ENCODE measurements around the gene THSD7B. TPM values are rescaled to one million over a fixed set of nuclear protein-coding genes. Genes with fewer than 3 reads are reported as not detected.

THSD7B gene
- total RNA-seq, 1 experiment from 2014 or later, result 6.9 TPM

- H3K4me3 ChIP-seq (ENCODE audit: low read depth, low read length), result no peak overlapping the region
- Mint-ChIP-seq H3K4me3 (ENCODE audit: unreplicated experiment) (no peak overlapping the region), H3K27me3 (ENCODE audit: insufficient read depth, unreplicated experiment) (no peaks in the 10 kb centered on the region), H3K9me3 (ENCODE audit: unreplicated experiment) (no peaks in the 10 kb centered on the region), H3K4me1 (ENCODE audit: low read depth, unreplicated experiment) (peaks cover 6% of the 10 kb centered on the region), H3K36me3 (ENCODE audit: insufficient read depth, unreplicated experiment) (no peaks in the 10 kb centered on the region), H3K27ac (ENCODE audit: unreplicated experiment) (no peak overlapping the region)
- CTCF ChIA-PET, result no interaction called here
- no peaks in the 10 kb centered on the region for H3K36me3 ChIP-seq (ENCODE audit: control insufficient read depth, insufficient read depth, low read length)
- intact Hi-C loops (cut with micrococcal nuclease; ENCODE audit: unreplicated experiment), result no loop called here
- DNase-seq, result no peak
- TF ChIP-seq CTCF (IDR thresholded peaks at IDR 0.05; ENCODE audit: insufficient read depth in 1 of 2, low read depth in 1 of 2, low read length in 1 of 2, severe bottlenecking in 1 of 2, unreplicated experiment in 1 of 2), result no peak
- no peaks in the 10 kb centered on the region for H3K27me3 ChIP-seq (replicated peaks; ENCODE audit: control insufficient read depth, insufficient read depth, low read length)
- H3K4me1 ChIP-seq, result peaks cover 8% of the 10 kb centered on the region
- H3K9me3 ChIP-seq, result no peaks in the 10 kb centered on the region
- POLR2A ChIA-PET, result no interaction called here
- BruUV-seq (replicated peaks), result no TSS peak
Observed at GRCh38 chr2:137009953-137010352, 244.6 kb downstream of the THSD7B start.

GRCh38 chr2:137020452-137021196 is 255.3 kb downstream of the THSD7B start:
- Mint-ChIP-seq H3K4me1 (ENCODE audit: low read depth, unreplicated experiment) (peaks cover 16% of the 10 kb centered on the region), H3K4me3 (ENCODE audit: unreplicated experiment) (no peak overlapping the region), H3K27ac (ENCODE audit: unreplicated experiment) (no peak overlapping the region), H3K9me3 (ENCODE audit: unreplicated experiment) (no peaks in the 10 kb centered on the region), H3K36me3 (ENCODE audit: insufficient read depth, unreplicated experiment) (no peaks in the 10 kb centered on the region), H3K27me3 (ENCODE audit: insufficient read depth, unreplicated experiment) (peaks cover 2% of the 10 kb centered on the region)
- no peak for TF ChIP-seq CTCF (IDR thresholded peaks at IDR 0.05; ENCODE audit: insufficient read depth in 1 of 2, low read depth in 1 of 2, low read length in 1 of 2, severe bottlenecking in 1 of 2, unreplicated experiment in 1 of 2)
- POLR2A ChIA-PET, result no interaction called here
- no peaks in the 10 kb centered on the region for H3K9me3 ChIP-seq
- no TSS peak for BruUV-seq (replicated peaks)
- no peaks in the 10 kb centered on the region for H3K27me3 ChIP-seq (replicated peaks; ENCODE audit: control insufficient read depth, insufficient read depth, low read length)
- H3K4me3 ChIP-seq (ENCODE audit: low read depth, low read length), result no peak overlapping the region
- no peak for DNase-seq
- H3K4me1 ChIP-seq, result peaks cover 15% of the 10 kb centered on the region
- CTCF ChIA-PET, result no interaction called here
- H3K36me3 ChIP-seq (ENCODE audit: control insufficient read depth, insufficient read depth, low read length), result no peaks in the 10 kb centered on the region
- intact Hi-C loops (cut with micrococcal nuclease; ENCODE audit: unreplicated experiment), result no loop called here

GRCh38 chr2:137021763-137022162 is 256.4 kb downstream of the THSD7B start:
- H3K4me3 Mint-ChIP-seq (ENCODE audit: unreplicated experiment), result no peak overlapping the region
- intact Hi-C loops (cut with micrococcal nuclease; ENCODE audit: unreplicated experiment), result no loop called here
- peaks cover 2% of the 10 kb centered on the region for H3K27me3 Mint-ChIP-seq (ENCODE audit: insufficient read depth, unreplicated experiment)
- H3K27ac Mint-ChIP-seq (ENCODE audit: unreplicated experiment), result no peak overlapping the region
- no peak overlapping the region for H3K4me3 ChIP-seq (ENCODE audit: low read depth, low read length)
- no peaks in the 10 kb centered on the region for H3K36me3 ChIP-seq (ENCODE audit: control insufficient read depth, insufficient read depth, low read length)
- H3K4me1 ChIP-seq, result 0 out of 2 replicates have a peak, but pooled peaks cover 5% of the 10 kb centered on the region
- TF ChIP-seq CTCF (IDR thresholded peaks at IDR 0.05; ENCODE audit: insufficient read depth in 1 of 2, low read depth in 1 of 2, low read length in 1 of 2, severe bottlenecking in 1 of 2, unreplicated experiment in 1 of 2), result no peak
- H3K36me3 Mint-ChIP-seq (ENCODE audit: insufficient read depth, unreplicated experiment), result no peaks in the 10 kb centered on the region
- ChIA-PET CTCF (no interaction called here), POLR2A (no interaction called here)
- no TSS peak for BruUV-seq (replicated peaks)
- H3K4me1 Mint-ChIP-seq (ENCODE audit: low read depth, unreplicated experiment), result peaks cover 6% of the 10 kb centered on the region
- no peaks in the 10 kb centered on the region for H3K9me3 ChIP-seq
- no peak for DNase-seq
- no peaks in the 10 kb centered on the region for H3K27me3 ChIP-seq (replicated peaks; ENCODE audit: control insufficient read depth, insufficient read depth, low read length)
- no peaks in the 10 kb centered on the region for H3K9me3 Mint-ChIP-seq (ENCODE audit: unreplicated experiment)

Measured in Caco-2 (cell line).